Loucy (cell line): ENCODE data around the gene CORO2B.

ENCODE experiments used
- H2AFZ ChIP-seq: fragments of 200-600 bp; sonication (generic); 2 replicates; pipeline ENCODE4 v1.6.0; 2016; ENCODE audit warnings: antibody characterized with exemption, mild to moderate bottlenecking, low read length, moderate library complexity
- H3F3A ChIP-seq: fragments of 200-600 bp; 2 replicates; pipeline ENCODE4 v1.6.0; 2016; ENCODE audit warnings: antibody characterized with exemption, low read depth, mild to moderate bottlenecking
- H3K27me3 ChIP-seq: fragments of 200-600 bp; sonication (generic); 2 replicates; pipeline ENCODE4 v1.6.1; 2014; ENCODE audit warnings: low read length, mild to moderate bottlenecking; ENCODE audit not compliant: insufficient read depth, poor library complexity, severe bottlenecking
- H3K36me3 ChIP-seq: fragments of 200-600 bp; sonication (generic); 2 replicates; pipeline ENCODE4 v1.6.1; 2016; ENCODE audit warnings: low read length; ENCODE audit not compliant: insufficient read depth
- H3K4me1 ChIP-seq: fragments of 200-600 bp; sonication (generic); 2 replicates; pipeline ENCODE4 v1.5.1; 2014; ENCODE audit warnings: low read length, mild to moderate bottlenecking; ENCODE audit not compliant: insufficient read depth, poor library complexity, severe bottlenecking
- H3K4me2 ChIP-seq: fragments of 200-600 bp; sonication (generic); 2 replicates; pipeline ENCODE4 v1.6.0; 2014; ENCODE audit warnings: antibody characterized with exemption, low read length, low read depth, mild to moderate bottlenecking; ENCODE audit not compliant: poor library complexity, severe bottlenecking
- H3K4me3 ChIP-seq: fragments of 200-600 bp; sonication (generic); 2 replicates; pipeline ENCODE4 v1.5.1; 2014; ENCODE audit warnings: low read length, mild to moderate bottlenecking, mixed read lengths; ENCODE audit not compliant: poor library complexity, severe bottlenecking
- H3K79me2 ChIP-seq: fragments of 200-600 bp; sonication (generic); 2 replicates; pipeline ENCODE4 v1.6.1; 2014; ENCODE audit warnings: low read length; ENCODE audit not compliant: insufficient read depth
- H3K9ac ChIP-seq: fragments of 200-600 bp; sonication (generic); 2 replicates; pipeline ENCODE4 v1.6.0; 2014; ENCODE audit warnings: mild to moderate bottlenecking, low read depth, low read length, moderate library complexity; ENCODE audit not compliant: poor library complexity, severe bottlenecking
- H3K9me2 ChIP-seq: fragments of 200-600 bp; sonication (generic); replicated peaks from 2 replicates; pipeline ENCODE4 v1.6.1; 2016; ENCODE audit warnings: low read depth, low read length, mixed read lengths
- H3K9me3 ChIP-seq: fragments of 200-600 bp; sonication (generic); 2 replicates; pipeline ENCODE4 v1.6.1; 2014; ENCODE audit warnings: mild to moderate bottlenecking, antibody characterized with exemption, low read length, low read depth; ENCODE audit not compliant: insufficient read depth
- H4K20me1 ChIP-seq: fragments of 200-600 bp; sonication (generic); 2 replicates; pipeline ENCODE4 v1.6.0; 2014; ENCODE audit warnings: antibody characterized with exemption, low read length, mild to moderate bottlenecking; ENCODE audit not compliant: insufficient read depth, poor library complexity, severe bottlenecking
- CTCF ChIP-seq: fragments of 200-600 bp; sonication (generic); conservative IDR thresholded peaks from 2 replicates; pipeline ENCODE4 v1.5.1; 2014; ENCODE audit warnings: mild to moderate bottlenecking, antibody characterized with exemption, low read length
- EZH2phosphoT487 ChIP-seq: fragments of 200-600 bp; IDR thresholded peaks from 2 replicates; pipeline ENCODE4 v1.6.1; 2018; ENCODE audit warnings: antibody characterized with exemption, mild to moderate bottlenecking, moderate library complexity, borderline replicate concordance

Gene CORO2B

GRCh38 chr15:68536331-68537095 is 42.3 kb upstream of the CORO2B start:
- Histone ChIP-seq H3K9ac (no peak overlapping the region), H3K4me3 (no peak overlapping the region), H3K4me1 (no peaks in the 10 kb centered on the region), H3K9me2 (no peaks in the 10 kb centered on the region), H3K36me3 (no peaks in the 10 kb centered on the region), H2AFZ (no peak overlapping the region), H4K20me1 (no peaks in the 10 kb centered on the region), H3K4me2 (no peak overlapping the region), H3K9me3 (no peaks in the 10 kb centered on the region), H3K79me2 (no peaks in the 10 kb centered on the region), H3K27me3 (no peaks in the 10 kb centered on the region), H3F3A (no peaks in the 10 kb centered on the region)
- no peak for TF ChIP-seq CTCF
- no peak for TF ChIP-seq EZH2phosphoT487

- H3K4me2 ChIP-seq, result no peak overlapping the region
- H3K9me3 ChIP-seq, result no peaks in the 10 kb centered on the region
- H3K9me2 ChIP-seq, result no peaks in the 10 kb centered on the region
- no peaks in the 10 kb centered on the region for H3K36me3 ChIP-seq
- no peaks in the 10 kb centered on the region for H4K20me1 ChIP-seq
- no peak overlapping the region for H3K9ac ChIP-seq
- no peaks in the 10 kb centered on the region for H3K79me2 ChIP-seq
- no peaks in the 10 kb centered on the region for H3F3A ChIP-seq
- H3K27me3 ChIP-seq, result no peaks in the 10 kb centered on the region
- no peak overlapping the region for H2AFZ ChIP-seq
- no peak overlapping the region for H3K4me3 ChIP-seq
- TF ChIP-seq CTCF (no peak), EZH2phosphoT487 (no peak)
- no peaks in the 10 kb centered on the region for H3K4me1 ChIP-seq
These were observed 41.7 kb upstream of the CORO2B start for GRCh38 chr15:68537097-68537496.

GRCh38 chr15:68537506-68537905 is 41.3 kb upstream of the CORO2B start:
- Histone ChIP-seq H3K27me3 (no peaks in the 10 kb centered on the region), H3K9me3 (no peaks in the 10 kb centered on the region), H3F3A (no peaks in the 10 kb centered on the region), H3K4me3 (no peak overlapping the region), H3K4me2 (no peak overlapping the region), H3K36me3 (no peaks in the 10 kb centered on the region), H2AFZ (no peak overlapping the region), H3K9me2 (no peaks in the 10 kb centered on the region), H4K20me1 (no peaks in the 10 kb centered on the region), H3K4me1 (no peaks in the 10 kb centered on the region), H3K9ac (no peak overlapping the region), H3K79me2 (no peaks in the 10 kb centered on the region)
- no peak for TF ChIP-seq EZH2phosphoT487
- no peak for TF ChIP-seq CTCF
